ENCODE data around the gene RASD2. TPM values are rescaled to one million over a fixed set of nuclear protein-coding genes. Genes with fewer than 3 reads are reported as not detected.

RASD2 gene
- total RNA-seq, 1 donor from 2014 or later, result 9.5 TPM

DNA sequence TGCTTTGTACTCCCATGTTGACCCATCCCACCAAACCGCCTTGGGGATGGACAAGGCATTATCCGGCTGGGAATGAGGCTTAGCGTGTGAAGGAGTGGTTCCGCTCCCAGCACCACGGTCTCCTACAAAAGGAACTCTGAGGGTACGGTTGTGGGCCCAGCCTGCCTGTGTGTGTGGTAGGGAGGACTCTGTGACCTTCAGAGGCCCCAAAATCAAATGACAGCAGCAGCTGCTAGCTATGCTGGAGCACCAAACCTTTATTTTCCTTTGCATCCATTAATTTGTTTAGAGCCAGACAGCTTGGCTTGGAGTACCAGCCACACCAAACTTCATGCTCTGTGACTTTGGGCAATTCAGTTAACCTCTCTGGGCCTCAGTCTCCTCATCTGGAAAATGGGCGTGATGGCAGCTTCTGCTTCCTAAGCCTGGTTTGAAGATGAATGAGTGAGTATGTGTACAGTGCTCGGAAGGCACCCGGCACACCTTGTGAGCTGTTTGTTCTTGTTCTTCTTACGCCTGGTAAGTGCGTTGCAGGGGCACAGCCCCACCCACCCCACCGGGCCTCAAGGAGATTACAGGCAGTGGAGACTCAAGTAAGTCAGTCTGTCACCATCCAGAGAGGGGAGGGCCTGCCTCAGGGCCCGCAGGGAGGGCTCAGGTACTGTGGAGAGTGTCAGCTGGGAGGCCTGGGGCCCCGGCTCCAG is 51.2 kb downstream of the RASD2 start:
- ATAC-seq (no peak), DNase-seq (ENCODE audit: missing footprints) (peak; percentile 8)
- intact Hi-C loops (cut with DNase I), result loop anchor here (2.0 kb wide), 1 partner anchor 15 kb away; no protein-coding TSS in a partner anchor

DNA sequence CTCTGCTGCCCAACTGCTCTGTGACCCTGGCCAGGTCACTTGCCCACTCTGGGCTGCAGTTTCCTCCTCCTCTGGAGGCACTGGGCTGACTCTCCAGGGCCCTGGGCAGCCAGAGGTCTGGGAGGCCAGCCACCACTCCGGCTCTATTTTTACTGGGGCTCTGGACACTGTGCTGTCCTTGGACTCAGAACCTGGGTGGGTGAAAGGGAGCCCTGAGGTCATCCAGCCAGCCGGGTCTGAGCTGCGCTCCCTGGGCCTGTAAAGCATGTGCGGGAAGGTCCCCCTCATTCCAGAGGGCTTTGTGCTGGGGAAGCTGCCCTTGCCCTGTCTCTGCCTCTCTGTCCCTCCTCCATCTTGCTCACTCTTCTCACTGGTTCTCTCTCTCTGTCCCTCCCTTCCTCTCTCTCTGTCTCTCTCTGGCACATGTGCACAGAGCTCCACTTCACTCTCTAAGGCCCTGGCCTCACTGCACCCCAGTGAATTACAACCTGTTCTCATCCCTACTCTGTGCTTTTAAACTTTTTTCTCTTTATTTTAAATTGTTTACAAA is 51.9 kb downstream of the RASD2 start:
- ATAC-seq, result peak; percentile 60
- peak; percentile 70 for DNase-seq (ENCODE audit: missing footprints)
- intact Hi-C loops (cut with DNase I), result loop anchor here (2.0 kb wide), 1 partner anchor 14 kb away; no protein-coding TSS in a partner anchor

DNA sequence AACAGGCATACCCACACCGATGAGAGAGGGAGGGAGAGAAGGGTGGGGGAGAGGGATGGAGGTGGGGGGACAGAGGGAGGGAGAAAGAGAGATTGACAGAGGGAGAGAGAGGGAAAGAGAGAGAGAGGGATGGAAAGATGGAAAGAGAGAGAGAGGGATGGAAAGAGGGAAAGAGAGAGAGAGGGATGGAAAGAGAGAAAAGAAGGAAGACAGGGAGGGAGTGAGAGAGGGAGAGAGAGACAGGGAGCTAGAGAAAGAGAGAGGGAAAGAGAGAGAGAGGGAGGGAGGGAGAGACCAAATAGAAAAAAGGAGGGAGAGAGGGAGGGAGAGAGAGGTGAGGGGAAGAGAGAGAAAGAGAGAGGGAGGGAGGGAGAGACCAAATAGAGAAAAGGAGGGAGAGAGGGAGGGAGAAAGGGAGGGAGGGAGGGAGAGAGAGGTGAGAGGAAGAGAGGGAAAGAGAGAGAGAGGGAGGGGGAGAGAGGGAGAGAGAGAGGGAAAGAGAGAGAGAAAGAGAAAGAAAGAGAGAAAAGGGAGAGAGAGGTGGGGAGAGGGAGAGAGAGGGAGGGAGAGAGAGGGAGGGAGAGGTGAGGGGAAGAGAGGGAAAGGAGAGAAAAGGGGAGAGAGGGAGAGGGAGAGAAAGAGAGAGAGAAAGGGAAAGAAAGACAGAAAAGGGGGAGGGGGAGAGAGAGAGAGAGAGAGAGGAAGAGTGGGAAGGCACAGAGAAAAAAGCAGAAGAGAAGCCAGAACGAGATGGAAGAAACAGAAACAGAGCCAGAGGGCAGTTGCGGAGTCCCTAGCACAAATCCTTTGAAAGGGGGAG is 52.6 kb downstream of the RASD2 start:
- intact Hi-C loops (cut with DNase I), result loop anchor here (2.0 kb wide), 1 partner anchor 14 kb away; no protein-coding TSS in a partner anchor
- DNase-seq (ENCODE audit: missing footprints) (no peak), ATAC-seq (no peak)

DNA sequence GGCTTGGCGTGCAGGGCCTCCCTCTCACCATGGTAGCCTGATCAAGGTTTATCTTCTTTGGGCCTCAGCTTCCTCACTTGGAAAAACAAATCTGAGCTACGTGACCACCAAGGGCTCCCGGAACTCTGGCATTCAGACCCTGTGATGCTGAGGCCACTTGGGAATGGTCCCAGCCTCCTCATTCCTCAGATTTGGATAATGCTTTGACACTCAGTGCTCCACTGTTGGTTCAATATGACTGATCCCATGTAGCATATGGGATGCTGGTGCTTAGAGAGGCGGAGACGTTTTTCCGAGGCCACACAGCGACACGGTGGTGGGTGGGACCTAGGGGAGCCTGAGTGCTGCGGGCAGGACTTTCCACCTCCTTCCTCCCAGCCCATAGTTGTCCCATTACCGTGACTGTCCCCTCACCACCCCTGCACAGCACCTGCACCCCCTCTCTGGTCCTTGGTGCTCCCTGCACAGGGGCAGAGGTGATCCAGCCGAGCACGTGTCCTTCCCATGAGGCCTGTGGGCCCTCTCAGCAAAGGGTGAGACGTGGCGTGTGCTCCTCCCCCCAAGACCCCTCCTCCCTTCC is 53.4 kb downstream of the RASD2 start:
- DNase-seq (ENCODE audit: missing footprints) (peak; percentile 37), ATAC-seq (peak; percentile 5)
- intact Hi-C loops (cut with DNase I), result loop anchor here (2.0 kb wide), 1 partner anchor 13 kb away; no protein-coding TSS in a partner anchor

DNA sequence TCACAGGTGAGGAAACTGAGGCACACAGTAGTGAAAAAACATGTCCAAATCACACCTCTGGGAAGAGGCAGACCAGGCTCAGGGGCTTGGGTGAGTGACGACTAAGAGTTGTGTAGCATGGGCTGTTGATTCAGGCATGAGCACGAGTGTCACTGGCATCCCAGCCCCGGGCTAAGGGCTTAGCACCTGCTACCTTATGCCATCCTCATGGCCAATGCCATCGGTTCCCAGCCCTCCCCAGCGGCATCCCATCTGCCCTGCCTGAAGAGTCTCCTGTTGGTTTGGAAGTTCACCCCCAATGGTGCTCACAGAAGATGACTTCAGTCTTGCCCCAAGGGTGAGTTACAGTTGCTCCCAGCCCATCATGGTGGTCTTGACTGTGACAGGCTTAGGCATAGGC is 54.1 kb downstream of the RASD2 start:
- intact Hi-C loops (cut with DNase I), result no loop called here
- ATAC-seq, result no peak
- peak; percentile 23 for DNase-seq (ENCODE audit: missing footprints)

DNA sequence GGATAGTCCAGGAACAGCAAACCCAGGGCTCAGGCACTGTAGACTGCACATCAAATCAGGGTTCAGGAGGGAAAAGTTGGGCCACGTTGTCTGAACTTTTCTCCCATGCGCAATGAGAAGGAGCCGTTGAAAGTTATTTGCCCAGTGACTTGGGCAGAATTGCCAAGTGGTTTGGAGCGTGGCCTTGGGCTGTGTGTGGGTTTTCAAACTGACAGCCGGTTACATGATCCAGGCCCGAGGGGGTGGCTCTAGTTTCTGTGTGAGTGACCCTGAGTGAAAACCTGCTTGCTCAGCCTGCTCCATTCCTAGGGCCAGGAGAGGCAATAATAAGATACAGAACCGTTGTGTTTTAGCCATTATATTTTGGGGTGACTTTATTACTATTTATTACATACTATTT is 56.2 kb downstream of the RASD2 start:
- intact Hi-C loops (cut with DNase I), result no loop called here
- peak; percentile 79 for ATAC-seq

DNA sequence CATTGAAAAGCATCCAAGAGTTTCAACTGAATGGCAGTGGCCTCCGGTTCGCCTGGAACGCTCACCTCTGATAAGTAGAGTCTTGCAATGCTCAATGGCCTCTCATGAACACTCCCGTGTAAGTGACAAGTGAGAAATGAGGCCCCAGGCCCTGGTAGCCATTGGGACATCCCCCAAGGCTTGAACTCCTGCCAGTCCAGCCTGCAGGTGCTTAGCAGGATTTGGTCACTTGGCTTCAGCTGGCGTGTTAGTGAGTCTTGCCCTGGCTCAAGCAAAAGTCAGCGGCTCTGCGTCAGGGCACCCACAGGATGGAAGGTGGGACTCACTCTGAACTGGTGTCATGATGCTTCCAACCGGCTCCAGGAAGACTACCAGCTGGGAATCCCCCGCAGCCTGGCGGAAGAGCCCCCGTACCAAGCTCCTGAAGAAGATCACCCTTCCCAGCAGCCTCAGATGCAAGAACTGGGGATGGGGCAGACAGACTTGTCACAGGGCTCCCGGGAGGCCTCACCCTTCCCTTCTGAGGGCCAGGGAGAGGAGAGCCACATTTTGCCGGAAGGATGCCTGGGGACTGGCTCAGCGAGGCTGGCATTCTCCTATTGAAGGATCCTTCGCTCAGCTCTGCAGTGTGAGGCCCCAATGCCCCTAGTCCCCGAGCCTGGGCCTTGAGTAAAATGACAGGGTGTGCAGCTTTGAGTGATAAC is 57.2 kb downstream of the RASD2 start:
- intact Hi-C loops (cut with DNase I), result no loop called here
- ATAC-seq (peak; percentile 41), DNase-seq (ENCODE audit: missing footprints) (peak; percentile 64)

More for the DNA sequence above, 56.2 kb downstream of the RASD2 start:
- DNase-seq (ENCODE audit: missing footprints), result peak; percentile 71

DNA sequence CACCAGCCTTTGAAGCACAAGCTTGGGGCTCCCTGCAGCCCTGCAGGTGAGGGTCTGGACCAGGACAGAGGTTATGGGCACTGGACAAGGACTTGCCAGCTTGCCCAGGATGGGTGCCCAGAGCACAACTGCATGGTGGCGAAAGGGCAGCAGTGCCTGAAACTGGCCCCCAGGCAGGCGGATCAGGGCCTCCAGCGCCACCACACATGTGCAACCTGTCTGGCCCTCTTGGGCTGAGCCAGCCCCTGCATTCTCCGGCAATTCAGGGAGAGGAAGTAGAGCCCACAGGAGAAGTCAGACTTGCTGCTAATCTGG is 57.7 kb downstream of the RASD2 start:
- ATAC-seq, result no peak
- DNase-seq (ENCODE audit: missing footprints), result peak; percentile 55

DNA sequence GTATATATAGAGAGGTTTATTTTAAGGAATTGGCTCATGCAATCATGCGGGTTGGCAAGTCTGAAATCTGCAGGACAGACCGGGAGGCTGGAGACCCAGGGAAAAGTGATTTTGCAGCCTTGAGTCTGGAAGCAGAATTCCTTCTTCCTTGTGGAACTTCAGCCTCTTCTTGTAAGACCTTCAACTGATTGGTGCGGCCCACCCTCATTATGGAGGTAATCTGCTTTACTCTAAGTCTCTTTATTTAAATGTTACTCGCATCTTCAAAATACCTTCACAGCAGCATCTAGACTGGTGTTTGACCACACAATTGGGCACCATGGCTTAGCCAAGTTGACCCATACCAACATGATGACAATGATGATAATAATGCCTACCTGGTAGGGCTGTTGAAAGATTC is 58.7 kb downstream of the RASD2 start:
- intact Hi-C loops (cut with DNase I), result no loop called here
- ATAC-seq (no peak), DNase-seq (ENCODE audit: missing footprints) (no peak)

More for the DNA sequence above, 57.7 kb downstream of the RASD2 start:
- intact Hi-C loops (cut with DNase I), result no loop called here

DNA sequence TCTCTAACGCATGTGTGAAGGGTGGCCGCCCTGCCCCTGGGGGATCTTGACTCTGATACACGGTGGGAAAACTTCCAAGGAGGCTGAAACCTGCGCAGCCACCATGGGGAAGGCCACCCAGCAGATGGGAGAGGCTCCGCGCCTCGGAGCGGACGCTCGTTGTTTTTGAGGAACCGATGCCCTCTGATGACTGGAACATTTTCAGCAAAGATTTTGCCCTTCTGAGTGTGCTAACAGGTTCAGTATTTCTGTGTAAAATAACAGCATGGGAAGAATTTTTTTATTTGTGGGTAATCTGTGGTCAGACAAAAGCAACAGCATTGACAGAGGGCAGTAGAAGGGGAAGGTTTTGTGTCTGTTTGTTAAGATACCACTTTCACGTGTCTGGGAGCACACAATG is 59.8 kb downstream of the RASD2 start:
- DNase-seq (ENCODE audit: missing footprints), result peak; percentile 82
- intact Hi-C loops (cut with DNase I), result no loop called here
- ATAC-seq, result no peak

DNA sequence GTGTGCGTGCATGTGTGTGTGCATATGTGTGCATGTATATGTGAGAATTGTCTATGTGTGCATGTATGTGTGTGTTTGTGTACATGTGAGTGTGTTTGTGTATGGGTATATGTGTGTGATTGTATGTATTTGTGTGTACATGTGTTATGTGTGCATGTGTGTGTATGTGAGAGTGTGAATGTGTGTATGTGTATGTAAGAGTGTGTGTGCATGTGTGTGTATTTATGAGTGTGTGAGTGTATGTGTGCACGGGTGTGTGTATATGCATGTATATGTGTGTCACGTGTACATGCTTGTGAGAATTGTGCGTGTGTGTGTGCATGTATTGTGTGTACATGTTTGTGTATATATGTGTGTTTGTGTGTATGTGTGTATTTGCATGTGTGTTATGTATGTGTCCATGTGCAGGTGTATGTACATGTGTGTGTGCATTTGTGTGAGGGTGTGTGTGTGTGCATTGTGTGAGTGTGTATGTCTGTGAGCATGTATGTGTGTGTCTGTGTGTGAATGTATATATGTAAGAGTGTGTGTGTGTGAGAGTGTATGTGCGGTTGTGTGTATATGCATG is 60.5 kb downstream of the RASD2 start:
- ATAC-seq, result no peak
- intact Hi-C loops (cut with DNase I), result no loop called here

DNA sequence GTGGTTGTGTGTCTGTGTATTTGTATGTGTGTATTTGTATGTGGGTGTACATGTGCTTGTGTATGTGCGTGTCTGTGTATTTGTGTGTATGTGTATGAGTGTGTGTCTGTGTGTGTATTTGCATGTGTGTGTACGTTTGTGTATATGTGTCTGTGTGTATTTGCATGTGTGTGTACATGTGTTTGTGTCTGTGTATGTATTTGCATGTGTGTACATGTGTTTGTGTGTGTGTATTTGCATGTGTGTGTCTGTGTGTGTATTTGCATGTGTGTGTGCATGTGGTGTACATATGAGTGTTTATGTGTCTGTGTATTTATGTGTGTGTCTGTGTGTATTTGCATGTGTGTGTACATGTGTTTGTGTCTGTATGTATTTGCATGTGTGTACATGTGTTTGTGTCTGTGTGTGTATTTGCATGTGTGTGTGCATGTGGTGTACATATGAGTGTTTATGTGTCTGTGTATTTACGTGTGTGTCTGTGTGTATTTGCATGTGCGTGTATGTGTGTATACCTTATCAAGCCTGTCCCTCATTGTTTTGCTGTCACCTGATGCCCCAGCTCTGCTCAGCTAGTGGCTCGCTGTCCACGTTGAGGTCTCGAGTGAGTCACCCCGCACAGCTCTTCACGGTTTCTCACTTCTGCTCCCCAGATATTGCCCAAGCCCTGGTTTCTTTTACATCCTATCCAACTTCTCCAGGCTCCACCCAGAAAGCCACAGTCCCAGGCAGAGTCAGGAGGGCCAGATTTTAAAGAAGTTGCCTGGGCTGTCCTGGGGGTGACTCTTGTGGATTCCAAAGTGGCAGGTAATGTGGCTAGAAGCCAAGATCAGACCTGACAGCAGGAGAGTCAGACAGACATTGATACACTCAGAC is 61.3 kb downstream of the RASD2 start:
- no peak for ATAC-seq
- DNase-seq (ENCODE audit: missing footprints), result peak; percentile 61
- intact Hi-C loops (cut with DNase I), result no loop called here

More for the DNA sequence above, 60.5 kb downstream of the RASD2 start:
- no peak for DNase-seq (ENCODE audit: missing footprints)

Other genes starting within 250 kb of the RASD2 start
- gene TOM1, start 240.9 kb upstream of the RASD2 start, total RNA-seq, result 62.5 TPM
- gene HMOX1, start 159.7 kb upstream of the RASD2 start, total RNA-seq, result 7.4 TPM
- gene MCM5, start 140.7 kb upstream of the RASD2 start, total RNA-seq, result 13.6 TPM
- 17,829 TPM for gene MB, start 76.5 kb downstream of the RASD2 start, total RNA-seq
- gene APOL6, start 107.6 kb downstream of the RASD2 start, total RNA-seq, result 6.6 TPM
- gene APOL5, start 177.0 kb downstream of the RASD2 start, total RNA-seq, result not detected